Hindlimb muscle (tissue), 1 donor: Measurements from ENCODE around the gene PKMYT1. TPM values are rescaled to one million over a fixed set of nuclear protein-coding genes. Genes with fewer than 3 reads are reported as not detected.

Experiments
- DNase-seq: peaks from one replicate; pipeline ENCODE4 v3.0.0-alpha.2; 2013
- polyA plus RNA-seq: library from polyadenylated mRNA; unstranded; fragments of 120-200 nt; gene quantifications from one replicate; pipeline ENCODE4 v1.2.1, GENCODE V29; 2013; ENCODE audit not compliant: insufficient read length

The PKMYT1 gene
- polyA plus RNA-seq, 1 donor, result 11.4 TPM

- no peak for DNase-seq
Measured at GRCh38 chr16:3017794-3018506, 37.7 kb upstream of the PKMYT1 start, which contains the start of gene CLDN6. Gene CLDN6 (minus strand): TSS chr16:3018183. CDS start chr16:3016021, 2,162 bp downstream.

GRCh38 chr16:3017344-3017743 lies 37.1 kb upstream of the PKMYT1 start:
- DNase-seq, result no peak

GRCh38 chr16:3015865-3016521 lies 35.7 kb upstream of the PKMYT1 start:
- DNase-seq, result no peak

- DNase-seq, result no peak
Measured at GRCh38 chr16:3014971-3015370, 34.7 kb upstream of the PKMYT1 start.

GRCh38 chr16:3013998-3014690 lies 33.9 kb upstream of the PKMYT1 start:
- no peak for DNase-seq

- DNase-seq, result no peak
Measured at GRCh38 chr16:3013491-3013951, 33.3 kb upstream of the PKMYT1 start.

- DNase-seq, result no peak
Measured at GRCh38 chr16:3012828-3013420, 32.7 kb upstream of the PKMYT1 start, which contains the start of gene CLDN9. Gene CLDN9 (plus strand): TSS chr16:3012923. CDS start chr16:3013363, 440 bp downstream.

GRCh38 chr16:3012246-3012645 lies 32.0 kb upstream of the PKMYT1 start:
- DNase-seq, result no peak

- DNase-seq, result no peak
Measured at GRCh38 chr16:3010510-3010909, 30.3 kb upstream of the PKMYT1 start.

- no peak for DNase-seq
Measured at GRCh38 chr16:3009568-3010390, 29.5 kb upstream of the PKMYT1 start.

GRCh38 chr16:3008690-3009037 lies 28.4 kb upstream of the PKMYT1 start:
- no peak for DNase-seq

- no peak for DNase-seq
Measured at GRCh38 chr16:3007957-3008689, 27.9 kb upstream of the PKMYT1 start.

- no peak for DNase-seq
Measured at GRCh38 chr16:3007059-3007956, 27.1 kb upstream of the PKMYT1 start.

- DNase-seq, result no peak
Measured at GRCh38 chr16:3004781-3005284, 24.6 kb upstream of the PKMYT1 start.

GRCh38 chr16:3004319-3004718 lies 24.1 kb upstream of the PKMYT1 start:
- DNase-seq, result no peak

- peak; percentile 95 for DNase-seq
Measured at GRCh38 chr16:3003582-3004270, 23.5 kb upstream of the PKMYT1 start.

- DNase-seq, result no peak
Measured at GRCh38 chr16:3001316-3001715, 21.1 kb upstream of the PKMYT1 start.

- no peak for DNase-seq
Measured at GRCh38 chr16:3000540-3000939, 20.3 kb upstream of the PKMYT1 start.

- no peak for DNase-seq
Measured at GRCh38 chr16:2999929-3000328, 19.7 kb upstream of the PKMYT1 start.
